Right lobe of liver (tissue), 4 donors: Measurements from ENCODE around the gene ZNF764.

Experiments used
- CTCF ChIP-seq, 4 donors: fragments of 200-600 bp in 3 of 4; fragments of 450-650 bp in 1 of 4; IDR thresholded peaks; one replicate each; pipeline versions ENCODE4 v1.5.1 to v1.8.0; 2016 to 2022; ENCODE audit warnings: antibody characterized with exemption in 4 of 4, mild to moderate bottlenecking in 2 of 4
- POLR2A ChIP-seq: fragments of 450-650 bp; IDR thresholded peaks from one replicate; pipeline ENCODE4 v1.6.1; 2017; ENCODE audit warnings: antibody characterized with exemption, mild to moderate bottlenecking
- donor health status: DM: no; HTN: no; CAD: no.
- donor health status: DM: no; HTN: no; CAD: no.
- donor health status: DM: no; HTN: yes; CAD: no.

- TF ChIP-seq CTCF (IDR thresholded peaks at IDR 0.05) (no peak), POLR2A (no peak)
These were observed 8.4 kb upstream of the ZNF764 start for GRCh38 chr16:30566531-30566930.
